Measurements from ENCODE around the gene BCKDK.
A peak's percentile ranks its signal among the peaks of the same experiment; 100 is the strongest.
"Not testable (repeated sequence)": the region's sequence is repeated elsewhere in the genome, so short reads cannot be mapped to it uniquely, and the experiment has no call there.

The BCKDK gene

GRCh38 chr16:31100876-31101641, 7.1 kb upstream of the BCKDK start:
- DNase-seq, result not testable (repeated sequence)

DNA sequence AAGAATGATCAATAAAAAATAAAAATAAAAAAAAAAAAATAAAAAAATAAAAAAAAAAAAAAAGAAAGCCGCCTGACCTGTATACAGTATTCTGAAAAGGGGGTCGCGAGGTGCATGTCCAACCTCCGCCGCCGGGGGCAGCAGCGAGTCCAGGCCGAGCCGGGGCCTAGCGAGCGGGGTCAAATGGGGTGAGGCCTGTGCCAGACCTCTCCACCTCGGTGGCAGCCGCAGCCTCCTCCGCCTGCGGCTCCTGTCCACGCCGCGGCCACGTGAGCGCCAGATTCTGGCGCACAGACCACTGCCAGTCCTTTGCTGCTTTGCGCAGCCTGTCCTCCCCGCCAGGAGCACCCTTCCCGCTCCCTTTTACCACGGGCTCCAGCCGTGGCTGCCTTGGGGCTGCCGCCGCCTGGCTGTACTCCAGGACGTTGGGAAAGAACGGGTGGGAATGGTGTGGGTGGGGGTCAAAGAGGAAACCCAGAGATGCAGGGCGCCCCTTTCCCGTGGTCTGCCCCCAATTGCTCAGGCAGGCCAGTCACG, 2.4 kb upstream of the BCKDK start:
- peak; percentile 86 to 91 for DNase-seq

DNA sequence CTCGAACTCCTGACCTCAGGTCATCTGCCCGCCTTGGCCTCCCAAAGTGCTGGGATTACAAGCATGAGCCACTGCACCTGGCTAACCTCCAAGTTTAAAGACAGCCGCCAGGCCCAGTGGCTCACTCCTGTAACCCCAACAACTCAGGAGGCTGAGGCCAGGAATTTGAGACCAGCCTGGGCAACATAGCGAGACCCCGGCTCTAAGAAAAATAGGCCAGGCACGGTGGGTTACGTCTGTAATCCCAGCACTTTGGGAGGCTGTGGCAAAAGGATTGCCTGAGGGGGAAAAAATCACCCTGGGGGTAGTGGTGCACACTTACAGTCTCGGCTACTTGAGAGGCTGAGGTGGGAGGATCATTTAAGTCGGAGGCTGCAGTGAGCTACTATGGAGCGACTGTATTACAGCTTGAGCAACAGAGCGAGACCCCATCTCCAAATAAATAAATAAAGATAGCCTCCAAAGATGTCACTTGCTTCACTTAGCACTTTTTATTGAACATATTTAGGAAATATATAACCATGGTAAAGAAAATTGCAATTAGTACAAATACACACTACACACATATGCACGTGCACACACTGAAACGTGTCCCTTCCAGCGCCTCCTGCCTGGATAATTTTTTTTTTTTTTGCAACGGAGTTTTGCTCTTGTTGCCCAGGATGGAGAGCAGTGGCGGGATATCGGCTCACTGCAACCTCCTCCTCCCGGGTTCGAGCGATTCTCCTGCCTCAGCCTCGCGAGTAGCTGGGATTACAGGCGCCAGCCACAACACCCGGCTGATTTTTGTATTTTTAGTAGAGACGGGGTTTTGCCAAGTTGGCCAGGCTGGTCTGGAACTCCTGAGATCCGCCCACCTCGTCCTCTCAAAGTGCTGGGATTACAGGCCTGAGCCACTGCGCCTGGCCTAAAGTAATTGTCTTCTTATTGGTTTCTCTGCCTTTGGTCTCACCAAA, 1.4 kb upstream of the BCKDK start:
- DNase-seq, result no peak

DNA sequence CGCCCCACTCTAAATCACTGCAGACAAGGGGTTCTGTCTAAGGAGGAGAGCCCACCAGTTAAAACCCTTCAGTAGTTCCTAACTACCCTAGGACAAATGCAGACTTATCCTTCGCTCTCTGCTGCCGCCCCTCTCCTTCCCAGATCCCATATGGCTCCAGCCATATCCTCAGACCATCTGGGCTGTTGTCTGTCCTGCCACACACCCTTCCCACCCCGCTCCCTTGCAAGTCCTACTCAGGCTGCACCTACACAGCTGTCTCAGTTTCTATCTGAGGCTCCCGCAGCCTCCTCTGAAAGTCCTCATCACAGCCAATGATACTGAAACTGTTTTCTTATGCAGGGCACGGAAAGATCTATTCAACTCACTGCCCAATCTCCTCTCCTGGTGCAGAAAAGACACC, 720 bp upstream of the BCKDK start:
- DNase-seq, result peak; percentile 43 to 48

GRCh38 chr16:31108794-31109558, 790 bp downstream of the BCKDK start:
- no peak for DNase-seq

DNA sequence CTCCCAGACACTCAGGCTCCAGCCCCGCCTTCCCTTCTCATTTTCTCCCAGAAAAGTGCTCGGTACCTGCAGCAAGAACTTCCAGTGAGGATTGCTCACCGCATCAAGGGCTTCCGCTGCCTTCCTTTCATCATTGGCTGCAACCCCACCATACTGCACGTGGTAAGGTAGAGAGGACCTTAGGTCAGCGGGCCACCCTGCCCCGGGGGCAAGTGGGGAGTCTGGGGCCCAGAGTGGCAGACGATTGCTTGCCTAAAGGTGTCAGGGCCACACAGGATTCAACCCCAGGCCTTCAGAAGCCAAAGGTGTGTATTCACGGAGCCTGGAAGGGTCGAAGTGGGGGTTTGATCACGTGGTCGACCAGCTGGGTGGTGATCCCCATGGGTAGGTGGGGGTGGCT, 1.4 kb downstream of the BCKDK start:
- DNase-seq, result no peak

DNA sequence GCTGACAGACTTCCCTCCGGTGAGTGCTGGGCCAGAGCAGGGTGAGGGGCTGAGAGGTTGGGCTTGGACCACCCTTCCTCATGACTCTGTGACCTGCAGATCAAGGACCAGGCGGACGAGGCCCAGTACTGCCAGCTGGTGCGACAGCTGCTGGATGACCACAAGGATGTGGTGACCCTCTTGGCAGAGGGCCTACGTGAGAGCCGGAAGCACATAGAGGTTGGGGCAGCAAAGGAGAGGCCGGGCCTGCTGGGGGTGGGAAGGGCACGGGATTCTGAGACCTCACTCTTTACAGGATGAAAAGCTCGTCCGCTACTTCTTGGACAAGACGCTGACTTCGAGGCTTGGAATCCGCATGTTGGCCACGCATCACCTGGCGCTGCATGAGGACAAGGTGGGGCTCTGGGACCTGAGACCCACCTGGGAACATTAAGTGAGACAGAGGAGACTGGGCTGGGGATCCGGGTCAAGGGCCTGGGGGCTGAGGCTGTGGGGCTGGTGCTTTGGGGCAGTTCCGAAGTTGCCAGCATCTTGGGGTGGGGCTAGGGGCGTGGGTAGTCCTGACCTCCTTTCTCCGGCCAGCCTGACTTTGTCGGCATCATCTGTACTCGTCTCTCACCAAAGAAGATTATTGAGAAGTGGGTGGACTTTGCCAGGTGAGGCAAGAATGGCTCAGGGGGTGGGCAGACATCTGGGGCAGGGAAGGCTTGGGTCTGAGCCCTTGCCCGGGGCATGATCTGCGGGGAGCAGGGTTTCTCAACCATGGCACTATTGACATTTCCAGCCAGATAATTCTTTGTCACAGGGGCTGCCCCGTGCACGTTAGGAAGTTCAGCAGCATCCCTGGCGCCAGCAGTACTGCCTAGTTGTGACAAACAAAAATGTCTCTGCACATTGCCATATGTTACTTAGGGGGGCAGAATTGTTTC, 2.2 kb downstream of the BCKDK start:
- DNase-seq, result no peak

GRCh38 chr16:31111881-31112466, 3.8 kb downstream of the BCKDK start:
- DNase-seq, result no peak

DNA sequence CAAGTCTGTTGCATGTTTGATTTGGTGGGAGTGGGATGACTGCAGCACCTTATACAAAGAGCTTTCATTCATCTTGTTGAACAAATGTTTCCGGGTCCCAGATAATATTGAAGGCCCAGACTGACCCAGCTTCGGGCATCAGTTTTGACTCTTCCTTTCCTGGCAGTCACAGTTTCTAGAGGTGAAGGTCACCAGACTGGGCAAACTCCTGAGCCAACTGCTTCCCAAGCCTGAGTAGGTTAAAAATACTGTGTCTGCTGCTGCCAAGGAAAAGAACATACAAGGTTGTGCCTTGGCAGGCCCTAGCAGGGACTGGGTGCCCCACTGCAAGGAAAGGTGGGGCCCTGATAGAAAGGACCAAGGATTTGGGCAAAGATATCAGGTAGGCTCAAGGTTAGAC, 4.5 kb downstream of the BCKDK start:
- no peak for DNase-seq

GRCh38 chr16:31113121-31114120, 5.2 kb downstream of the BCKDK start:
- no peak for DNase-seq

DNA sequence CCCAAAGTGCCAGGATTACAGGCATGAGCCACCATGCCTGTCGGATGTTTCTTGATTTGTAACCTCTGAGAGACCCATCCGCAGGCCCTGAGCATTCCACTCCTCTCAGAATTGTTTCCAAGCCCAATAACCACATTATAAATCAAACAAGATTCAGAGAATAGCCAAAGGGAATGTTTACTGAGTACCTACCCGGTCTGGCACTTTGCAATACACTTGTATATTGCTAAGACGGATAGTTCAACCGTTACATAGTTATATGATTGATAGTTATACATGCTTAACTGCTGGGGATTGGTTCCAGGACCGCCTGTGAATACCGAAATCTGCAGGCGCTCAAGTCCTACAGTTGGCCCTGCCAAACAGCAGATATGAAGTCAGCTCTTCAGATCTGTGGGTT, 6.3 kb downstream of the BCKDK start:
- no peak for DNase-seq

GRCh38 chr16:31117384-31118222, 9.4 kb downstream of the BCKDK start, which contains the start of gene KAT8:
Gene KAT8 (plus strand): TSS chr16:31117664. CDS start chr16:31117682, 18 bp downstream.
- DNase-seq, result peak; percentile 97 to 98

DNA sequence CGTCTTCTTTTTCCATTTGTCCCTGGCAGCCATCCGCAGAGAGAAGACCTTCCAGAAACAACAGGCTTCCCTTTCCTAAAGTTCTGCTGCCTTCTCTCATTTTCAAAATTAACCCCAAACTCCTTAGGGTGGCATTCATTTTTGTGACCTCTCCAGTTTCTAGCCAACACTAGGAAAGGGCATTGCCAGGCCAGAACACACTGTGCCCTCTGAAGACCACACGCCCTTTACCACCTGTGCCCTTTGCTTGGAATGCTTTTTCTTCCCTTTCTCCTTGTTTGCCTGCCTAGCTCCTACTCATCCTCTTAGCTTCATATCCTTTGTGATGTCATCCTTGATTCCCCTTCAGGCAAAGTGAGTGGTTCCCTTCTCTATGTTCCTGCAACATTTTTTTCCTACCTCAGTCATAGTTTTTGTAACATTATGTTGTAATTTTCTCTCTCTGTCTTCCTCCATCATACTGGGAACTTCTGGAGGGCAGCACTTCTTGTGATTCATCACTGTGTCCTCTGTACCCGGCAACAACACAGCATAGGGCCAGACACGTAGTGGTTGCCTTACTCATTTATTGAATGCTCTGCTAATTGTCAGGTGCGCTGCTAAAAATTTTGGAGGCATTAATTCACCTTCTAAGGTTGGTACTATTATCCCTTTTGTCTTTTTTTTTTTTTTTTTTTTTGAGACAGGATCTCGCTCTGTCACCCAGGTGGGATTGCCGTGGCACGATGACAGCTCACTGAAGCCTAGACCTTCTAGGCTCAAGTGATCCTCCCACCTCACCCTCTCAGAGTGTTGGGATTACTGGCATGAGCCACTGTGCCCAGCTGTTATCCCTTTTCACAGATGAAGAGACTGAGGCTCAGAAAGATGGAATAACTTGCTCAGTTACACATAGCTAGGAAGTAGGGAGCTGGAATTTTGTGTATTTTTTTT, 10.3 kb downstream of the BCKDK start:
- DNase-seq, result no peak

GRCh38 chr16:31120129-31120528, 11.9 kb downstream of the BCKDK start:
- DNase-seq, result no peak

DNA sequence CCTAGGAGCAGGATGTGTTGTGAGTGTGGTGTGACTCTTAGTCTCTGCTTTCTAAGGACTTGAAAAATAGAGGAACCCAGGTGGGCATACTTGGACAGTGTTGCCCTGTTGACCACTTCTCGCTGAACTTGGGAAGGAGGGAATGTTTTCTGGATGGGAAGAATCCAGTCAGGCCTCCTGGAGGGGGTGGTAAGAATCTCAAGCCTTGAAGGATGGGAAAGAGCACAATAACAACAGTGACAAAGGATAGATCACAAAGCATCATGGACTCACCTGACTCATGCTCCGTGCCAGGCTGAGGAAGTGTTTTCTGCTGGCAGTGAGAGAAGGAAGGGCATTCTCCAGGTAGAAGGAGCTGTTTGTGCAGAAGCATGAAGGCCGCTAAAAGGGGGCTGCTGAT, 17.7 kb downstream of the BCKDK start:
- DNase-seq, result no peak

- no peak for DNase-seq
Measured at GRCh38 chr16:31127182-31127581, 19.0 kb downstream of the BCKDK start.

DNA sequence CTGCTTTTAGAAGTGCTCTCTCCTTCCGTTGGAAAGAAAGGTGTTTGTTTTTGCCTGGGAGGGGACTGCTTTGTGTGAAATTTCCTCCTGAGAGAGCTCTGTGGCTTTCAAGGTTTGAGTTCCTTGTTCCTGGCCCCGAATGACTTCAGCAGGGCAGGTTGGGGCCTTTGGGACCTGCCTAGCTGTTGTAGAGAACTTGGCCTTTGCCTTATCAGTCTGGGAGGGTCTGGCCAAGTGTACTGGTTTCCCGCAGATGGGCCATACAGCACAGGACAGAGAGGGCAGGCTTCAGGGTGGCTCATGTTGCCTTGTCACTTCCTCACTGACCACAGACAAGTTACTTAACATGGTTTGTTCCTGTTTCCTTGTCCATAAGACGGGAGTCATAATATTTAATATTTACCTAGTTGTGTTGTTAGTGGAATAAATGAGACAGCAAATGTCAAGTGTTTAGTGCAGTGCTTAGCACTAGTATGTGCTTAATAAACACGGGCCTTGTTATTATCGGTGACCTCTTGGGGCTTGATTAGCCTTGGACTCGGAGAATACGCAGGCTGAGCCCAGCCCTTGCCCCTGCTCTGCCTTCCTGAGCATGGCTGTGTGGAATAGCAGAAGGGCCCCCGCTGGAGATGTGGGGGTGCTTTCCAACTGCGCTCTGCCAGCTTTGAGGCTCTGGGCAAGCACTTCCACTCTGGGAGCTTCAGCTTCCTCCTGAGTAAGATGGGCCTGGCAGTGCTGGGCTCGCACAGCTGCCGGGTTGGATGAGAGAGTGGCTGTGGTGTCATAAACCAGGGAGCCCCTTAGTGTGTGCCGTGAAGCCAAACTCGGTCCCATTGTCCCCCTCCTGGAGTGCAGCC, 20.8 kb downstream of the BCKDK start:
- DNase-seq, result no peak

Data from stimulated activated CD4-positive, alpha-beta T cell treated with anti-CD3 and anti-CD28 coated beads, Interleukin-2, amount 100 ng/mL, for 24 hours (primary cell).